ENCODE results near the gene TTLL4. TPM values are rescaled to one million over a fixed set of nuclear protein-coding genes. Genes with fewer than 3 reads are reported as not detected.

TTLL4 gene
- polyA plus RNA-seq, 3 donors, result 30.9 to 43.7 (median 34.0) TPM

DNA sequence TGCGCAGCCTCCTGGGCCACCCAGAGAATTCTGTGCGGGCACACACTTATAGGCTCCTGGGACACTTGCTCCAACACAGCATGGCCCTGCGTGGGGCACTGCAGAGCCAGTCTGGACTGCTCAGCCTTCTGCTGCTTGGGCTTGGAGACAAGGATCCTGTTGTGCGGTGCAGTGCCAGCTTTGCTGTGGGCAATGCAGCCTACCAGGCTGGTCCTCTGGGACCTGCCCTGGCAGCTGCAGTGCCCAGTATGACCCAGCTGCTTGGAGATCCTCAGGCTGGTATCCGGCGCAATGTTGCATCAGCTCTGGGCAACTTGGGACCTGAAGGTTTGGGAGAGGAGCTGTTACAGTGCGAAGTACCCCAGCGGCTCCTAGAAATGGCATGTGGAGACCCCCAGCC lies 11.8 kb upstream of the TTLL4 start:
- DNase-seq (ENCODE audit: extremely low read depth in 1 of 11, low read depth in 9 of 11, low spot score in 4 of 11), result no peak

- no peak for DNase-seq (ENCODE audit: extremely low read depth in 1 of 11, low read depth in 9 of 11, low spot score in 4 of 11)
Observed at GRCh38 chr2:218701806-218702205, 8.8 kb upstream of the TTLL4 start.

- DNase-seq (ENCODE audit: extremely low read depth in 1 of 11, low read depth in 9 of 11, low spot score in 4 of 11), result no peak
Observed at GRCh38 chr2:218703341-218703740, 7.3 kb upstream of the TTLL4 start.

GRCh38 chr2:218708086-218708485 lies 2.5 kb upstream of the TTLL4 start:
- no peak for DNase-seq (ENCODE audit: extremely low read depth in 1 of 11, low read depth in 9 of 11, low spot score in 4 of 11)

DNA sequence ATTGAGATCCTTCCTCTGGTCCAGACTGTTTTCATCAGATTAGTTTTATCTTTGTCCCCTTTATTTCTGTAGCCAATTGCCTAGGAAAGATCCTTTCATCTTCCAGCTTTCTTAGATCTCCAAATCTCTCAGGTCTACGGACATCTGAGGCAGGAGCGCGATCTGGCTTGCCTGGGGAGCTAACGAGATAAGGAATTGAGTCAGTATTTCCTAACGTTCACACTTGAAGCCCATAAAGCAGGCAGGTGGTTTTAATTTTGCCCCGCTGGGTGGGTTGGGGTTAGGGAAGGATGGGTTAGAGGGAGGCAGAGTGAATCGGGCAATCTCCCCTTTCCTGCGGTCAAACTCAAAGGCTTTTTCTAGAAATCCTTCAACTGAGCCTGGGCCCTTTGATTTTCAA lies 727 bp upstream of the TTLL4 start:
- DNase-seq (ENCODE audit: extremely low read depth in 1 of 11, low read depth in 9 of 11, low spot score in 4 of 11), result no peak

DNA sequence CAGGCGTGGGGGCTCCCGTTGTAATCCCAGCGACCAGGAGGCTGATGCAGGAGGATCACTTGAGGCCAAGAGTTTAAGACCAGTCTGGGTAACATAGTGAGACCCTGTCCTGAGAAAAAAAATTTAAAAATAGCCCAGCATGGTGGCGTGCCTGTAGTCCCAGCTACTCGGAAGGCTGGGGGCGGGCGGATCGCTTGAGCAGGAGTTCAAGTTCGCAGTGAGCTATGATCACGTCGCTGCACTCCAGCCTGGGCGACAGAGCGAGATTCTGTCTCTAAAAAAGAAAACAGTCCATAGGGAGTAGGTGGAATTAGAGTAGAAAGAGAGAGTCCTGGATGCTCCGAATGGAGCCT lies 325 bp upstream of the TTLL4 start:
- no peak for DNase-seq (ENCODE audit: extremely low read depth in 1 of 11, low read depth in 9 of 11, low spot score in 4 of 11)

DNA sequence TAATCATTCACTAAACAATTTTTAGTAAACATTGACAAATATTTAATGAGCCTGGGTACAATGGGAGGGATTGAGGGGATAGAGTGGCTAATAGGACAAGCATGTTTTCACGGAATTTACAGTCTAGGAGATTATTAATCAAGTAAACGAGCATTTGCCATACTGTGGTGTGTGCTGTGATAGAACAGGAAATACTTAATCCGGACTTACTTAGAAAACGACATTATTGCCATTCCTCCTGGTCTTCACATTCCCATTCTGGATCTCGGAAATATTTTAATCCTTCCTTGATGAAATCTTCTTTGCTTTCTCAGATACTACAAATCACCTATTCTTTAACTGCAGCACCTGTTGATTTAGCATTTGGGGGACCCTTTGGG lies 905 bp downstream of the TTLL4 start:
- DNase-seq (ENCODE audit: extremely low read depth in 1 of 11, low read depth in 9 of 11, low spot score in 4 of 11), result peak in 6 of 11 donors; percentile 13 to 37 (median 24)

- no peak for DNase-seq (ENCODE audit: extremely low read depth in 1 of 11, low read depth in 9 of 11, low spot score in 4 of 11)
Observed at GRCh38 chr2:218713922-218714321, 3.3 kb downstream of the TTLL4 start.

- no peak for DNase-seq (ENCODE audit: extremely low read depth in 1 of 11, low read depth in 9 of 11, low spot score in 4 of 11)
Observed at GRCh38 chr2:218716070-218716469, 5.4 kb downstream of the TTLL4 start.

DNA sequence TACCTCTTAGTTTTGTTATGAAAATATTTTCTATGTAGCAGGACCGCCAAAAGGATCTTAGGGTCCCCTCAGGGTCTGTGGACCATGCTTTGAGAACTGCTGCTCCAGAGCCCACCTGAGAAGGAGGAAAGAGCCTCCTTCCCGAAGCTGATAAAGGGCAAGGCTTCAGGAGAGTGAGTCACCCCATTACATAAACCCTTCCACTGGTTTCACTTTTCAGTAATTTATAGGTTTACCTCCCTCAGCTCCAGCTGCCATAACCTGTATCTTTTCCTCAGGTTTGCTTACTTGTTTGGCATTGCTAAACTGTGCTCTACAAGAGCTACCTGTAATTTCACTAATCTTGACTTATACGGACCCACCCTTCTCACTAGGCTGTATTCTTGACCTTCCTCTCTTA lies 6.6 kb downstream of the TTLL4 start:
- no peak for DNase-seq (ENCODE audit: extremely low read depth in 1 of 11, low read depth in 9 of 11, low spot score in 4 of 11)

DNA sequence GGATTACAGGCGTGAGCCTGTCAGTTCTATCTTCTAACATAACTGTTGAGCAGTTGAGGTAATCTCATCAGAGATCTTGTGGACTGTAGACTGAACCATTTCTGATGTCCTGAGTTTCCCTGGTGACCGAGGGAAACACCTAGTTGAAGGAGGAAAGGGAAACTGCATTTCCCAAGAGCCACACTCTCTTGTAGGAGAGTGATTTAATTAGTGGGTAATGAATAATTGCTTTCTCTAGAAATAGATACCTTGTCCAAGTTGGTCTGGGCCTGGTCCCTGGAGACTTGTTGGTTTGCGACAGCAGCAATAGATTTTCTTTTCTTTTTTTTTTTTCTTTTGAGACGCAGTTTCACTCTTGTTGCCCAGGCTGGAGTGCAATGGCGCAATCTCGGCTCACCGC lies 7.4 kb downstream of the TTLL4 start:
- no peak for DNase-seq (ENCODE audit: extremely low read depth in 1 of 11, low read depth in 9 of 11, low spot score in 4 of 11)

DNA sequence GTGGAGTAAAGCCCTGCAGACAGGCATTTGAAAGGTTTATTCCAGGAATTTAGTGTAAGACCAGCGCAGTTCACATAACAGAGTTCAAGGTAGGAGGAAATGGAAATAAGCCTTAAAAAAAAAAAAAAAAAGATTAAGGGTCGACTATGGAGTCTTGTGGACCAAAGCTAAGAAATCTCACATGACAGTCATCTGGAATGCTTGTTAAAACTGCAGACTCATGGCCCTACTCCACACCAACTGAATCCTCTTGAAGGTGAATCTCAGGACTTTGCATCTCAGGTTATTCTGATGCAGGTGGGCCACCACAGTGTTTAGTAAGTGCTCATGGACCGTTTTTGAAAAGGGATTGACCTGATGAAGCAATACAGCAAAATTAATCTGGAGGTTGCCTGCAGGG lies 8.8 kb downstream of the TTLL4 start:
- DNase-seq (ENCODE audit: extremely low read depth in 1 of 11, low read depth in 9 of 11, low spot score in 4 of 11), result no peak

- no peak for DNase-seq (ENCODE audit: extremely low read depth in 1 of 11, low read depth in 9 of 11, low spot score in 4 of 11)
Observed at GRCh38 chr2:218720048-218721041, 9.7 kb downstream of the TTLL4 start.

- DNase-seq (ENCODE audit: extremely low read depth in 1 of 11, low read depth in 9 of 11, low spot score in 4 of 11), result no peak
Observed at GRCh38 chr2:218721488-218721887, 10.9 kb downstream of the TTLL4 start.

- DNase-seq (ENCODE audit: extremely low read depth in 1 of 11, low read depth in 9 of 11, low spot score in 4 of 11), result no peak
Observed at GRCh38 chr2:218721934-218722333, 11.3 kb downstream of the TTLL4 start.

GRCh38 chr2:218722419-218722818 lies 11.8 kb downstream of the TTLL4 start:
- no peak for DNase-seq (ENCODE audit: extremely low read depth in 1 of 11, low read depth in 9 of 11, low spot score in 4 of 11)

GRCh38 chr2:218722876-218723785 lies 12.5 kb downstream of the TTLL4 start:
- DNase-seq (ENCODE audit: extremely low read depth in 1 of 11, low read depth in 9 of 11, low spot score in 4 of 11), result no peak

DNA sequence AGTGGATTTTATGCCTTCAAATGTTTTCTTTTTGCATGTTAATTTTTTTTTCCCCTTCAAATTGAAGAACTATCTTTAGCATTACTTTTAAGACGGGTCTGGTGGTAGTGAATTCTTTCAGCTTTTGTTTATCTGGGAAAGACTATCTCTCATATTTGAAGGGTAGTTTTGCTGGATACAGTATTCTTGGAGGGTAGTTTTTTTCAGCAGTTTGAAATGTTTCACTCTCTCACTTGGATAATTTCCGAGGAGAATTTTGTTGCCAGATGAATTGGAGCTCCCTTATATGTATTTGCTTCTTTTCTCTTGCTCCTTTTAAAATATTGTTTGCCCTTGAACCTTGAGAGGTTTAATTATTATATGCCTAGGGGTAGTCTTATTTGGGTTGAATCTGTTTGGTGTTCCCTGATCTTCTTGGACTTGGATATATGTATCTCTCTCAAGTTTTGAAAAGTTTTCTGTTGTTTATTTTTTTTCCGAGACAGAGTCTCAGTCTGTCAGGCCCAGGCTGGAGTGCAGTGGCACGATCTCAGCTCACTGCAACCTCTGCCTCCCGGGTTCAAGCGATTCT lies 15.5 kb downstream of the TTLL4 start:
- DNase-seq (ENCODE audit: extremely low read depth in 1 of 11, low read depth in 9 of 11, low spot score in 4 of 11), result no peak

DNA sequence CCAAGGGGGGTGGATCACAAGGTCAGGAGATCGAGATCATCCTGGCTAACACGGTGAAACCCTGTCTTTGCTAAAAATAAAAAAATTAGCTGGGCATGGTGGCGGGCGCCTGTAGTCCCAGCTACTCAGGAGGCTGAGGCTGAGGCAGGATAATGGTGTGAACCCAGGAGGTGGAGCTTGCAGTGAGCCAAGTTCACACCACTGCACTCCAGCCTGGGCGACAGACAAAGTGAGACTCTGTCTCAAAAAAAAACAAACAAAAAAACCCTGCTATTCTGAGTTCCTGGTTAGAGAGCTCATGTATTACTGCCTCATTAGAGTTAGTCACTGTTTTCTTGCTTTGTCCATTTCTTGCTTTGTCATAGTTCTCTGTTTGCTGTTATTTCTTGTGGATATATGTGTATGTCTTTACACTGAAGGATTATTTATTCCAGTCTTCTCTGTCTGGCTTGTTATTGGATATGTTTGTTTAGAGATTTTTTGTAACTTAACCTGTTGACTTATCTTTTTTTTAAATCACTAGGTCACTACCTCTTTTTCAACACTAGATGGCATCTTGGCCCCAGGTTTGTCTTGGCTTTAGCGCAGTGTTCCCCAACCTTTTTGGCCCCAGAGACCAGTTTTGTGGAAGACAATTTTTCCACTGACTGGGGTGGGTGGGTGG lies 17.0 kb downstream of the TTLL4 start:
- no peak for DNase-seq (ENCODE audit: extremely low read depth in 1 of 11, low read depth in 9 of 11, low spot score in 4 of 11)
